NCI-H187 (cell line): ENCODE measurements around the gene ZC3H7B.
"Not testable (repeated sequence)": the region's sequence is repeated elsewhere in the genome, so short reads cannot be mapped to it uniquely, and the experiment has no call there.

Source experiments
- DNase-seq, 2 experiments: peaks; one replicate each; lab custom pipeline; 2025; lab: John Stamatoyannopoulos, UW

ZC3H7B gene, protein sequence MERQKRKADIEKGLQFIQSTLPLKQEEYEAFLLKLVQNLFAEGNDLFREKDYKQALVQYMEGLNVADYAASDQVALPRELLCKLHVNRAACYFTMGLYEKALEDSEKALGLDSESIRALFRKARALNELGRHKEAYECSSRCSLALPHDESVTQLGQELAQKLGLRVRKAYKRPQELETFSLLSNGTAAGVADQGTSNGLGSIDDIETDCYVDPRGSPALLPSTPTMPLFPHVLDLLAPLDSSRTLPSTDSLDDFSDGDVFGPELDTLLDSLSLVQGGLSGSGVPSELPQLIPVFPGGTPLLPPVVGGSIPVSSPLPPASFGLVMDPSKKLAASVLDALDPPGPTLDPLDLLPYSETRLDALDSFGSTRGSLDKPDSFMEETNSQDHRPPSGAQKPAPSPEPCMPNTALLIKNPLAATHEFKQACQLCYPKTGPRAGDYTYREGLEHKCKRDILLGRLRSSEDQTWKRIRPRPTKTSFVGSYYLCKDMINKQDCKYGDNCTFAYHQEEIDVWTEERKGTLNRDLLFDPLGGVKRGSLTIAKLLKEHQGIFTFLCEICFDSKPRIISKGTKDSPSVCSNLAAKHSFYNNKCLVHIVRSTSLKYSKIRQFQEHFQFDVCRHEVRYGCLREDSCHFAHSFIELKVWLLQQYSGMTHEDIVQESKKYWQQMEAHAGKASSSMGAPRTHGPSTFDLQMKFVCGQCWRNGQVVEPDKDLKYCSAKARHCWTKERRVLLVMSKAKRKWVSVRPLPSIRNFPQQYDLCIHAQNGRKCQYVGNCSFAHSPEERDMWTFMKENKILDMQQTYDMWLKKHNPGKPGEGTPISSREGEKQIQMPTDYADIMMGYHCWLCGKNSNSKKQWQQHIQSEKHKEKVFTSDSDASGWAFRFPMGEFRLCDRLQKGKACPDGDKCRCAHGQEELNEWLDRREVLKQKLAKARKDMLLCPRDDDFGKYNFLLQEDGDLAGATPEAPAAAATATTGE

DNA sequence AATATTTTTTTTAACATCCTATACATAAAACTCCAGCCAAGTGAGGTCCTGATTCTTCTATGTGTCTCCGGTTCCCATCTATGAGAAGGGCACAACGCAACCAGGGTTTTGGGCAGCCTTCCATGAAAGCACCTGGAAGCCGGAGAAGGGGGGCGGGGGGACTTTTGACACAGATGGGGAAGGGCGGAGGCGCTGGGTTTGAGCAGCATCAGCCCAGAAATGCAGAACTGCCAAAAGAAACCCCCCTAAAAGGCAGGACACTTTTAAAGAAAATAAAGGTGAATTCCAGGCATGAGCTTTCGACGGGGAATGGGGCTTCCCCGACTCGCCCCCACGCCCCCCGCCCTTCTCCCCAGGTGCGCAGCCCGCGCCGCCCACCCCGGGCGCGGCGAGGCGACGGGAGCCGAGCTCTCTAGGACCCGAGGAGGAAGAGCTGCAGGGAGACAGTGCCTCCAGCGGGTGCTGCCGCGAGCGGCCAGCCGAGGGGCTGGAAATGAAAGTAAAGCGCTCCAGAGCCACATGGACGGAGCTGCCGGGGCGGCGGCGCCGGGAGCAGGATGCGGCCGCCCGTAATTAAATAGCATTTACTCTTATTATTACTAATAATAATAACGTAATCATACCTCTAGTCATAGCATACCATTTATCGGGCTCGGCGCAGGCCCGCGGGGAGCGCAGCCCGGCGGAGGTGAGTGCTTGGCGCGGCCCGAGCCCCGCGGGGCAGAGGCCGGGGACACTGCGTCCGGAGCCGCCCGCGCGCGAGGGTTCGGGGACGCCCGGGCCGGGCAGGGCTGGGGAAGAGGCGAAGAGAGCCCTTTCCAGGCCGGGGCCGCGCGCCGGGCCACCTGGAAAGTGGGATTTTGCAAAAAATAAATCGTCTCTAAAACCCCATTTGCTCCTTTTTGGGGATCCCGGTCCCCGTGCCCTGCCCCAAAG is at the start of gene ZC3H7B:
Gene ZC3H7B, plus strand, starts transcription at position 441 of the 936 bp plus-strand sequence. CDS start 19,136 bp downstream, outside the sequence.
- DNase-seq, result peak; percentile 33 to 47

GRCh38 chr22:41252365-41252764 is 49.0 kb upstream of the ZC3H7B start:
- DNase-seq, result no peak

- no peak for DNase-seq
Observed at GRCh38 chr22:41254230-41254629, 47.1 kb upstream of the ZC3H7B start.

GRCh38 chr22:41256254-41257253 is 44.8 kb upstream of the ZC3H7B start:
- no peak for DNase-seq

- no peak for DNase-seq
Observed at GRCh38 chr22:41257696-41258095, 43.6 kb upstream of the ZC3H7B start.

DNA sequence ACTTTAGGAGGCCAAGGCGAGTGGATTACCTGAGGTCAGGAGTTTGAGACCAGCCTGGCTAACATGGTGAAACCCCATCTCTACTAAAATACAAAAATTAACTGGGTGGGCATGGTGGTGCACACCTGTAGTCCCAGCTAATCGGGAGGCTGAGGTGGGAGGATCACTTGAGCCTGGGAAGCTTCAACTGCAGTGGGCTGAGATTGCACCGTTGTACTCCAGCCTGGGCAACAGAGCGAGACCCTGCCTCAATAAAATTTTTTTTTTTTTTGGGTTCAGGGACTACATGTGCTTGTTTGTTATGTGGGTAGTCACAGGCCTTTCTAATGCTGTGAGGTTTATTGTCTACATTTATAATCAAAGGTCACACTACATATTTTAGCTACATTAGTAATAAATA is 41.6 kb upstream of the ZC3H7B start:
- not testable (repeated sequence) for DNase-seq

DNA sequence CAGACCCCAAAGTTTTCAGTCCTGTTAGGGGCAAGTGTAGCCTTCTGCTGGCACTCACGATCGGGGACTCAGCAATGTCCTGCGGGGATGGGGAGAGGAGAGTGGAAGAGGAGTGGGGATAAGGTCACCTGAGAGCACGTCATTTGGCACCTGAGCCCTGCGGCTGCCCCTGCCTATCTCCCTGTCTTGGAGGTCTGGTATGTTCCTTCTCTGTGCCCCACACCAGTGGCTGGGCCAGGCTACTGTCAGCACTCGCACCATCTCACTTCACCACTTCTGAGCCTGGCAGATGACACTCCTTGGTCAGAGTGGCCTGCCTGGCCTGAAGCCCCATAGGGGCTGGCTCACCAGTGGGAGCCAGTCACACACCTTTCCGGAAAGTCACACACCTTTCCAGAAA is 40.5 kb upstream of the ZC3H7B start:
- no peak for DNase-seq

DNA sequence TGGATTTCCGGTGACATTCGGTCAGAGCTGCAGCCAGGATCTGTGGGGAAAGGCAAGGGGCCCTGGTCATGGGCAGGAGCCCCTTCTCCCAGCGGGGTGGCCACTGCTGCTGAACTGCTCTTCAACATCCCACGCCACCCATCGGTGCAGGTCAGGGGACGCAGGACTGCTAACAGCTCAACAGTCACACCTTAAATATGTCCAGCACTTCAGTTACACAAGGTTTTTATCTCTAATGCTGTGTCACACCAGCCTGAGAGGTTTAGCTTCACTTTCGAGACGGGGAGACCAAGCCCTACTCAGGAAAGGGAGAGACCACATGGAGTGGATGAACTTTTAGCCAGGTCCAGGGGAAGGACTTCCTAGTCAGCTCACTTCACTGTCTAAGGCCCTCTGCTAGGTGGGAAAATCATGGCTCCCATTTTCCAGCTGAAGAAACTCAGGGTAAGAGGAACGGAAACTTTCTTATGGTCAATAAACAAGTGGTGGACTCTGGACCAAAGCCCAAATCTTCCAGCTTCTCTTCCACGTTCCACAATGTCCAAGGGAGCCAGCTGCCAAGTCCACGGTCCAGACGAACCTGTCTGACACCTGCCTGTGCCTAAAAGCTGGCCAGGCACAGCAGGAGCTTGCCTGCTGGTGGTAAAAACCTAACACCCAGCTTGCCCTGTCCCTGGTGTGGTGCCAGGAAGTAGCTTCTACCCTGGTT is 39.6 kb upstream of the ZC3H7B start:
- no peak for DNase-seq

DNA sequence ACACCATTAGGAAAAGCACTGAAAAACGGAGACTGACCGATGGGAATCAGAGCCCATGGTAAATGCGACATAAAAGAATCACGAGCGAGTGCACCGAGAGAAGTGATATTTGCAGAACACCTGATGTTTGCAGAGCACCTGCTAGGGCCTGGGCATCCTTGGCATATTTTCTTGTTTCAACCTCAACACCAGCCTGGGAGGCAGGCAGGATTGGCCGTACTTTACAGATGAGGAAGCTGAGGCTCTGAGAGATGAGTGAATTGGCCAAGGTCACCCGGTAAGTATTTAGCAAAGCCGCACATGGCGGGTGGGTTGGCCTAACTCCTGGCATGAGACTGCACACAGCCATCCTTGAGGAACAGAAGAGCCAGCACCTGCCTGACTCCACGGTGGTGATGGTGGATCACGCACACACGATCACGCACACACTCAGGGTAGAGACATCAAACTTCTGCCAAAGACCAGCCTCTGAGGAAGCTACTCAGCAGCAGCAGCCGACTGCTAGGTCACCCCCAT is 39.0 kb upstream of the ZC3H7B start:
- no peak for DNase-seq

- DNase-seq, result no peak
Observed at GRCh38 chr22:41263704-41264103, 37.6 kb upstream of the ZC3H7B start.

DNA sequence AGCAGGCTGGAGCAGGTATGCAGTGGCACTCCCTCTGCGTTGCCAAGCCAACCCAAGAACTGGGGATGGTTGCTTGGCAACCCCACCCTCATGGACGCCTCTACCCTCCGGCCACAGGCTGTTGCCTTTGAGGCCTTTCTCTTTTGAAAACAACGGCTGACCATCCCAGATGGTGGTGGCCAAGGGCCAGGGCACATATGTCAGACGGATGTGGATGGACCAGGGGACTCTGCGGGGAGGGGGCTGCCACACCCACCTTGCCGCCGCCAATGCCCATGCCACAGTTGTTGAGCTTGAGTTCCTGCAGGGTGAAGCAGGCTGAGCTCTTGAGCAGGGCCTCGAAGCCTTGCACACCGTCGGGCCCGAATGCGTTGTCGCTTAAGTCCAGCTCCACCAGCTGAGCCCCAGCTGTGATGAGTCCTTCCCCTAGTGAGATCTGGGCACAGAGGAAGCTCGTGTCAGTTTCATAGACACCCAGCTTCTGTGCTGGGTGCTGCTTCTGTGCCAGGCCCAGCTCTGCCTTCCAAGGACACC is 36.9 kb upstream of the ZC3H7B start:
- no peak for DNase-seq

DNA sequence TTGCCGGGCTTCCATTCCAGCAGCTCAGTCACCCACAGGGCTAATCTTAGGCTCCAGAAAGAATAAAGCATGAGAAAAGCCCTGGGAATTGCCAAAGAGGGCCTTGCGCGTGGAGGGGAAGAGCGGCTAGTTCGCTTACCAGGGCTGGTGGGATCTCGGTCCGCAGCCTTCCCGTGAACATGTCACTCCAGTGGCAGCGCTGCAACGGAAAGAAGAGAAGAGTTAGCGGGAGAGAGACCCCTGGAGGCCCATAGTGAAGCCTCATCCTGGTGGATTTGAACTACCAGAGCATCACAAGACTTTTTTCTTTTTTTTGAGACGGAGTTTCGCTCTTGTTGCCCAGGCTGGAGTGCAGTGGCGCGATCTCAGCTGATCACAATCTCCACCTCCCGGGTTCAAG is 33.4 kb upstream of the ZC3H7B start:
- DNase-seq, result no peak

- no peak for DNase-seq
Observed at GRCh38 chr22:41271787-41272186, 29.5 kb upstream of the ZC3H7B start.

- no peak for DNase-seq
Observed at GRCh38 chr22:41273128-41273527, 28.2 kb upstream of the ZC3H7B start.

DNA sequence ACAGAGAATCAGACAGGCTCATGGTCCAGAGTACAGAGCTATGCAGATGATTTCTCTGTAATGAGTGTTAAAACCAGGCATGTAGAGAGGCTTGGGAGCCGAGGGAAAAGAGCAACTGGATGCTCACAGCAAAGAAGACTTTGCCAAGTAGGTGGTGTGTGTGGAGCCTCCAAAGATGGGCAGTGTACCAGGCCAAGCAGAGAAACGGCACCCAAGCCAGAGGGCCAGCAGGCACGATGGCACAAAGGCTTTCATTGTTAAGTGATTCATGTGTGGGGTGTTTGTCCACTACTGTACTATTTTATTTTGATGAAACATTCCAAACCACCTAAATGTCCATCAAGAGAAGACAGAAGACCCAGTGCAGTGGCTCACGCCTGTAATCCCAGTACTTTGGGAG is 26.5 kb upstream of the ZC3H7B start:
- no peak for DNase-seq

GRCh38 chr22:41280065-41280464 is 21.3 kb upstream of the ZC3H7B start:
- DNase-seq, result peak in 1 of 2 experiments; percentile 16

- no peak for DNase-seq
Observed at GRCh38 chr22:41280854-41281253, 20.5 kb upstream of the ZC3H7B start.

DNA sequence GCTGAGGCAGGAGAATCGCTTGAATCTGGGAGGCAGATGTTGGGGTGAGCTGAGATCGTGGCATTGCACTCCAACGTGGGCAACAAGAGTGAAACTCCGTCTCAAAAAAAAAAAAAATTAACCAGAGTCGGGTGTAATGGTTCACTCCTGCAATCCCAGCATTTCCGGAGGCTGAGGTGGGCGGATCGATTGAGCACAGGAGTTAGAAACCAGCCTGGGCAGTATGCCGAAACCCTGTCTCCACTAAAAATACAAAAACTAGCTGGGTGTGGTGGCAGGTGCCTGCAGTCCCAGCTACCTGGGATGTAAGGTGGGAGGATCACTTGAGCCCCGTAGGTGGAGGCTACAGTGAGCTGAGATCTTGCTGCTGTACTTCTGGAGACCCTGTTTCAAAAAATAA is 16.9 kb upstream of the ZC3H7B start:
- no peak for DNase-seq

DNA sequence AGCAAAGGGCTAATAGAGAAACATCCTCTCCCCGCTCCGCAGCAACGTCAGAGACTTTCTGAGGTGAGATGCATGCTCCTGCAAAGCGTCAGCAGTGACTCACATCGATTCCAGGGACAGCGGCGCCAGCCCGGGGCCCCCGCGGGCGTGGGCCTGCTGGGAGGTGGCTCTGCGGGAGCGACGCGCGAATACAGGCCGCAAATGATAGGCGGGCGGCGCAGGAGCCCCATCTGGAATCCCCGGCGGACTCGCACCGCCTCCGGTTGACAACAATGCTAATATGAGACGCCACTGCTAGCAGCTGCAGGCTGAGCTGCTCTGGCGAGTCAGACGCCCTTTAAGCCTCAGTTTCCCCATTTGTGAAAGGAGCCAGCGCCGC is 15.9 kb upstream of the ZC3H7B start:
- DNase-seq, result no peak
